ENCODE measurements around the gene PTPRN2.

PTPRN2 gene

GRCh38 chr7:157540020-157540419, 1047.6 kb downstream of the PTPRN2 start:
- H3K36me3 ChIP-seq (ENCODE audit: control insufficient read depth, insufficient read depth, low read length) = no peaks in the 10 kb centered on the region
- H3K4me1 ChIP-seq = no peaks in the 10 kb centered on the region
- H3K4me3 ChIP-seq (ENCODE audit: low read depth, low read length) = no peak overlapping the region
- no peak for TF ChIP-seq CTCF (IDR thresholded peaks at IDR 0.05)
- no peaks in the 10 kb centered on the region for H3K79me2 ChIP-seq
- H3K9ac ChIP-seq = no peak overlapping the region
- H3K27me3 ChIP-seq (ENCODE audit: control insufficient read depth, insufficient read depth, low read length) = no peaks in the 10 kb centered on the region
- H3K9me3 ChIP-seq (ENCODE audit: control insufficient read depth, low read length) = no peaks in the 10 kb centered on the region
- no peak overlapping the region for H3K27ac ChIP-seq
- no peak overlapping the region for H2AFZ ChIP-seq
- H3K4me2 ChIP-seq (ENCODE audit: low read length) = no peak overlapping the region

- Histone ChIP-seq H3K4me2 (ENCODE audit: low read length) (no peak overlapping the region), H3K9me3 (ENCODE audit: control insufficient read depth, low read length) (no peaks in the 10 kb centered on the region), H3K4me3 (ENCODE audit: low read depth, low read length) (no peak overlapping the region), H3K27me3 (ENCODE audit: control insufficient read depth, insufficient read depth, low read length) (no peaks in the 10 kb centered on the region), H3K27ac (no peak overlapping the region), H3K36me3 (ENCODE audit: control insufficient read depth, insufficient read depth, low read length) (no peaks in the 10 kb centered on the region), H3K79me2 (no peaks in the 10 kb centered on the region), H2AFZ (no peak overlapping the region), H3K4me1 (no peaks in the 10 kb centered on the region), H3K9ac (no peak overlapping the region)
- TF ChIP-seq CTCF (IDR thresholded peaks at IDR 0.05) = no peak
Observed at GRCh38 chr7:157539521-157539920, 1048.1 kb downstream of the PTPRN2 start.

- H3K4me3 ChIP-seq (ENCODE audit: low read depth, low read length) = no peak overlapping the region
- H3K9me3 ChIP-seq (ENCODE audit: control insufficient read depth, low read length) = no peaks in the 10 kb centered on the region
- no peak overlapping the region for H2AFZ ChIP-seq
- H3K27ac ChIP-seq = no peak overlapping the region
- H3K79me2 ChIP-seq = no peaks in the 10 kb centered on the region
- H3K4me1 ChIP-seq = no peaks in the 10 kb centered on the region
- H3K9ac ChIP-seq = no peak overlapping the region
- no peak for TF ChIP-seq CTCF (IDR thresholded peaks at IDR 0.05)
- H3K36me3 ChIP-seq (ENCODE audit: control insufficient read depth, insufficient read depth, low read length) = no peaks in the 10 kb centered on the region
- no peaks in the 10 kb centered on the region for H3K27me3 ChIP-seq (ENCODE audit: control insufficient read depth, insufficient read depth, low read length)
- H3K4me2 ChIP-seq (ENCODE audit: low read length) = no peak overlapping the region
Observed at GRCh38 chr7:157538735-157539134, 1048.9 kb downstream of the PTPRN2 start.

- H3K36me3 ChIP-seq (ENCODE audit: control insufficient read depth, insufficient read depth, low read length) = no peaks in the 10 kb centered on the region
- TF ChIP-seq CTCF (IDR thresholded peaks at IDR 0.05) = no peak
- H3K79me2 ChIP-seq = no peaks in the 10 kb centered on the region
- H3K4me1 ChIP-seq = no peaks in the 10 kb centered on the region
- H3K9me3 ChIP-seq (ENCODE audit: control insufficient read depth, low read length) = no peaks in the 10 kb centered on the region
- H2AFZ ChIP-seq = no peak overlapping the region
- no peak overlapping the region for H3K4me3 ChIP-seq (ENCODE audit: low read depth, low read length)
- no peak overlapping the region for H3K4me2 ChIP-seq (ENCODE audit: low read length)
- no peaks in the 10 kb centered on the region for H3K27me3 ChIP-seq (ENCODE audit: control insufficient read depth, insufficient read depth, low read length)
- H3K9ac ChIP-seq = no peak overlapping the region
- H3K27ac ChIP-seq = no peak overlapping the region
Observed at GRCh38 chr7:157538321-157538720, 1049.3 kb downstream of the PTPRN2 start.

- no peaks in the 10 kb centered on the region for H3K36me3 ChIP-seq (ENCODE audit: control insufficient read depth, insufficient read depth, low read length)
- no peaks in the 10 kb centered on the region for H3K79me2 ChIP-seq
- H3K4me3 ChIP-seq (ENCODE audit: low read depth, low read length) = no peak overlapping the region
- H3K4me1 ChIP-seq = no peaks in the 10 kb centered on the region
- no peak overlapping the region for H2AFZ ChIP-seq
- H3K9ac ChIP-seq = no peak overlapping the region
- no peak overlapping the region for H3K4me2 ChIP-seq (ENCODE audit: low read length)
- no peak overlapping the region for H3K27ac ChIP-seq
- no peak for TF ChIP-seq CTCF (IDR thresholded peaks at IDR 0.05)
- H3K9me3 ChIP-seq (ENCODE audit: control insufficient read depth, low read length) = no peaks in the 10 kb centered on the region
- no peaks in the 10 kb centered on the region for H3K27me3 ChIP-seq (ENCODE audit: control insufficient read depth, insufficient read depth, low read length)
Observed at GRCh38 chr7:157537056-157537455, 1050.6 kb downstream of the PTPRN2 start.

Data from parathyroid adenoma (tissue), 2 donors.